Stimulated activated CD4-positive, alpha-beta T cell treated with anti-CD3 and anti-CD28 coated beads, Interleukin-12 subunit alpha, Interleukin-12 subunit beta, amount 100 ng/mL, for 4 hours (primary cell): ENCODE results near the gene GPRC5B.

Source experiments
- DNase-seq: peaks from one replicate; pipeline ENCODE4 v3.0.0-alpha.2; 2020

The GPRC5B gene

GRCh38 chr16:19842426-19843157 lies 42.1 kb downstream of the GPRC5B start:
- no peak for DNase-seq

DNA sequence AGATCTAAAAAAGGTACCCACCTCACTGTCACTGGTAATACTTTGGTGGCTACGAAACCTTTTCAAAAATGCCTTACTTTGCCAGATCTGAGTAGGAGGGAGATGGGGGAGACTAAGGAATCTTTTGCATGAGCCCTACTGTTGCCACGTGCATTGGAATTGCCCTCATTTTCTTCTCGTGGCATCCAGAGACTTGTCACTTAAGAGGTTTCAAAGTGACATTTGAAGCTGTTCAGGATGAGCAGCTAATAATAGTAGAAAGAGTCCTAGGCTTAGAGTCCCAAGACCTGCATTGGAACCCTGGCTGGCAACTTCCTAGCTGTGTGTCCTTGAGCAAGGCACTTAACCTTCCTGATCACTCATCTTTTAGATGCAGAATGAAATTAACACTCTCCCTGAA lies 43.5 kb downstream of the GPRC5B start:
- DNase-seq: no peak

DNA sequence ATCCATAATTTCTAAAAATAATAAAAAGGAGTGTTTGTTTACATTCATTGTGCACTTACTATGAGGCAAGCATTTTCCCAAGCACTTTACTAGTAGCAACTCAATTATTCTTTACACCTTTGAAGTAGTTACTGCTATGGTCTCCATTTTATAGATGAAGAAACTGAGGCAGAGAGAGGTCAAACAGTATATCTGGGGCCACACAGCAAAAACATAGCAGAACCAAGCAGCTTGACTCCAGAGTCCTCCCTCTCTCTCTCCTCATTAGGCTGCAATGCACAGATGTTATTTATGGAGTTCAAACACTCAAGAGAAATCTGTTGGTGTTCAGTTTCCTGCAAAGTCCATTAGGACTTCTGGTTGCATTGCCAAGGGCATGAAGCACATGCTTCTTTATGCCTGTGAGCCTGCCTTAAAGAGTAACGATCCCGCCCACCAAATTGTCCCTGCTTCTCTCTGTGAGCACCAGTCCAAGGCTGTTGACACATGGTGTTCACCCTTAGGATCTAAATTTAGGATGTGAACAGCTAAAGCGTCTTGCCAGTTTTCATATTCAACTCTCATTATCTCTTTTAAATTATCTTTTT lies 44.0 kb downstream of the GPRC5B start:
- no peak for DNase-seq

DNA sequence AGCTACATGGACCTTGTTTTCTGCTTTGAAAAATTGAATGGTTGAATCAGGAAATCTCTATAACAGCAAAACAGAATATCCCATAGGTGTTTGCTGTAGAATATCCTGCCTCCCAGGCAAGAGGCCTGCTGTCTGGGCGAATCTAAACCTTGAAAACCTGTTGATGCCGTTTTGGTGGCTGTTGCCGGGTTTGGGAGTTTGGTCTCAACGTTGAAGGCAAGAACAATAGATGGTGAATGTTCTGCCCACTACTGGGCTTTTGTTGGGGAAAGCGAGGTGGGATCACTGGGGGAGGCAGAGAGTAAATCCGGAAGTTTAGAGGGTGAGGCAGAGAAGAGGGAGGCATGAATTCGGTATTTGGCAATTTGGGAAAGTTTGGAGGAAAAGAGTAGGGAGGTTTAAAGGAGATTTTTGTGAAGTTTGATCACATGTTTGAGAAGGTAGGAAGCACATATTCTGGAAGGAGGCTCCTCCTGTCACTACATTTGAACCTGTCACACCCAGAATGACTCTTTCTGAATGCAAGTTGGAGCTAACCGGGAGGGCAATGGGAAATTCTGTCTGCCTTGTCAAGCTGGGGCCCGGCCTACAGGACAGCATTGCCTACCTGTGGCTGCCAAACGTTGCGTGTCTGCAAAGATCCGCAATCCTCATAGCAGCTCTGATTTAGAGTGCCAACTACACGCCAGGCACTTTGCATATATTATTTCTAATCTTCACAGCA lies 46.5 kb downstream of the GPRC5B start:
- DNase-seq: no peak

GRCh38 chr16:19837331-19837980 lies 47.2 kb downstream of the GPRC5B start:
- DNase-seq: no peak

DNA sequence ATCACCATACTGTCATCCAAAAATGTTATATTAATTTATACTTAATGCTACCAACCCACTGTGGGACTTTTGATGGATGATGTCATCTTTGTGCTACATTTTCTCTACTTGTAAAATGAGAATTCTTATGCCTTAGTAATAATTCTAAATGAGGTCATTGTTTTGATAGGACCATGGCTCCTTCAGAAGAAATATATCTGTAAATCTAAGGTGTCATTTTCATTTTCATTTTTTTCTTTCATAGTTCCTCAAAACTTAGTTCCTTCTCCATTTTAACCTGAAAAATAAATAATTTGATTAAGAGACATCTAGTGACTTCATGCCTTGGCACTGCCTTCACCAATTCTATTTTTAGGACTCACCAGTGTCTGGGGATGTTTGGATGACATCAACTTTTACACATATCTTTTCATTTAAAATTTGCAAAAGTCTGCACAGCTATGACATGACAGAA lies 48.7 kb downstream of the GPRC5B start:
- DNase-seq: no peak

- DNase-seq: no peak
These were observed 49.5 kb downstream of the GPRC5B start for GRCh38 chr16:19835196-19835595.

DNA sequence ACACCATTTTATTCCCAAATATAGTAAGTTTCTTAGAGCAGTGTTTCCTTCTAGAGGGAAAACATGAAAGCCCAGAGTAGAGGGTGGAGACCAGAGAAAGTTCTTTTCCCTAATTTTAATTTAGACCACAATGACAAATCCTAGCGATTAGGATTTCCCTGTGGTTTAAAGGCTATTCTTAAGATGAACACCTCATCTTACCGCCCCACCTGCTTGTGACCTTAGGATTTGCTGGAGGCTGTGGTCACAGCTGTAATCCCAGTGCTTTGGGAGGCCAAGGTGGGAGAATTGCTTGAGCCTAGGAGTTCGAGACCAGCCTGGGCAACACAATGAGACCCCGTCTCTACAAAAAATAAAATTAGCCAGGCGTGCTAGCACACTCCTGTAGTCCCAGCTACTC lies 51.1 kb downstream of the GPRC5B start:
- no peak for DNase-seq

DNA sequence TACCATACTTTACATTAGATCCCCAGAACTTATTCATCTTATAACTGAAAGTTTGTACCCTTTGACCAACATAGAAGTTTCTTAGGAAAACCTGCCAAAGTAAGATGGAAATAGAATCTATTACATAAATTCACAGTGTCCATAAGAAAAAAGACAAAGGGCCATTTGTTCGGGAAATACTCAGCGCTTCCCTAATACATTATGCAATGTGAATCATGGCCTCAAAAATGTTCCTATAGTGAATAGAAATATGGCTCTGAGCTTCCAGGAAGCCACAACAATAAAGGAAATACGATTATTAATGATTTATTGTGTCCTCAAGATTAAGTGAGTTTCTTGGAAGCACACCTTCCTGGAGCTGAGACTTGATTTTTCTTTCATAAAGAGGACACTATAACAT lies 51.5 kb downstream of the GPRC5B start:
- no peak for DNase-seq

GRCh38 chr16:19831678-19832077 lies 53.0 kb downstream of the GPRC5B start:
- no peak for DNase-seq

- no peak for DNase-seq
These were observed 53.6 kb downstream of the GPRC5B start for GRCh38 chr16:19830902-19831560.

GRCh38 chr16:19829844-19830692 lies 54.6 kb downstream of the GPRC5B start:
- DNase-seq: no peak

- DNase-seq: no peak
These were observed 60.4 kb downstream of the GPRC5B start for GRCh38 chr16:19824216-19824615.

GRCh38 chr16:19823322-19823721 lies 61.3 kb downstream of the GPRC5B start:
- no peak for DNase-seq

DNA sequence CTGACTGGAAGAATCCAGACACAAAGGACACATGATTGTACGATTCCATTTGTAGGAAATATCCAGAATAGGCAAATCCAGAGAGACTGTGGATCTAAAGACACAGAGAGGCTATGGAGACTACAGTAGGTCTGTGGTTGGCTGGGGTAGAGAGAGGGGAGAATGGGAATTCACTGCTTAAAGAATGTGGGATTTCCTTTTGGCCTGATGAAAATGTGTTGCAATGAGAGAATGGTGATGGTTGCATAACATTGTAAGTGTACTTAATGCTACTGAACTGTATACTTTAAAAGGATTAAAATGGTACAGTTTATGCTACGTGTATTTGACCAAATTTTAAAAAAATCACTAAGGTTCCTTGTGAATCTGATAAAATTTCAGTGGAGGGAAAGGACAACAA lies 62.1 kb downstream of the GPRC5B start:
- DNase-seq: no peak

DNA sequence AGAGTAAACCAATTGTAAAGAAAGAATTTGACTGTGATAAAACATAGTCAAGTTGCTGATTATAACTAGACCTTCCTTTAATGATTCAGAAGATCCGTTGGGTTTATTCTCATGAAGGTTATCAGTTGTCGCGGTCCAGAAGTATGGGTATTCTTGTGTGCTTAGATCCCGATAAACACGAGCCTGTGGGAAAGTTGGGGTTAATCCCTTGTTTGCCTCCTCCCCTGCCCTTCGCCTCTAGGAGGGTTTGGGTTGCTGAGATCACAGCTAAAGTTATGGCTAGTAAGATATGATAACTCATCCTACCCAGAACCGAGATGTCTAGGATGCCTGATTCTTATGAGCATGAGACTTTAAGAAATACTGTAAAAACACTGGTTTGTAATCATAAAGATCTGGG lies 66.8 kb downstream of the GPRC5B start:
- no peak for DNase-seq

DNA sequence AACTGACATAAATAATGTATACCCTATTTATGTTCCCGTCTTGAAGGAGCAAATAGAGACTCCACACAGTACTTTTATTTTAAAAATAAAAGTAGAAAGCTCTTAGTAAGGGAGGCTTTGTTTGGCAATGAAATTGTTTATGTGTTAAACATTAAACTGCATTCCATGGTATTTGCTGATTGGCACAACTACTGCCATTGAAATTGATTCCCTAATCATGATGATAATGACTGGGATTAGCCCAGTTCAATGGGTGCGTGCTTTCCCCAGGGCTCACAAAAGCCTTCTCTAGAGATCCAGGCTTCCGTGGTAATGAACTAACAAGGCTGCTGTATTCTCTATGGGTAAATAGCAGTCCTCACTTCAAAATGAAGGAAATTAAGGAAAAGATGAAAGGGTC lies 67.5 kb downstream of the GPRC5B start:
- no peak for DNase-seq

DNA sequence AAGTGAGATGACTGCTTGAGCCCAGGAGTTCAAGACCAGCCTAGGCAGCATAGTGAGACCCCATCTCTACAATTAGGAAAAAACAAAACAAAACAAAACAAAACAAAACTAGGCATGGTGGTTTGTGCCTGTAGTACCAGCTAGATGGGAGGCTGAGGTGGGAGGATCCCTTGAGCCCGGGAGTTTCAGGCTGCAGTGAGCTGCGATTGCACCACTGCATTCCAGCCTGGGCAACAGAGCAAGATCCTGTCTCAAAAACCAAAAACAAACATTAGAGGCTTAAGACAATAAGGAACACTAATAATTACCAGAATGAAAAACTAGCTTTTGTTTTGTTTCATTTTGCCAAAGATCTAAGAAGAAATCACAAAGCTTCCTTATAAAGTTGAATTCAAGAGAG lies 69.2 kb downstream of the GPRC5B start:
- DNase-seq: no peak

- DNase-seq: no peak
These were observed 71.7 kb downstream of the GPRC5B start for GRCh38 chr16:19812986-19813385.

GRCh38 chr16:19810817-19811731 lies 73.6 kb downstream of the GPRC5B start:
- DNase-seq: no peak

DNA sequence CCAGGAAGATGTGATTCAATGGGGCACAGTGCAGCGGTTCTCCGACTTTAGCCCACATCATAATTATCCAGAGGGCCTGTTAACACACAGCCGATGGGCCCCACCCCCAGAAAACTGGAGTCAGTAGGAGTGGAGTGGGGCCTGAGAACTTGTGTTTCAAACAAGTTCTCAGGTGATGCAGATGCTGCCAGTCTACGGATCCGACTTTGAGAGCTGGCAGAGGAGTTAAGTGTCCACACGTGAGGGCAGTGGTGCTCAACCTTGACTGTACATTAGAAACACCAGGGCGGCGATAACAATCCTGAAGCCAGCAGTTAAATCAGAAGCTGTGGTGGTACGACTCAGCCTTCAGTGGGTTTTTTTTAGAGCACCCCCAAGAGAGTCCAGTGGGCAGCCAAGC lies 75.0 kb downstream of the GPRC5B start:
- DNase-seq: no peak
